A673 (cell line): Measurements from ENCODE around the gene CHRNE.

Experiments used
- CTCF ChIP-seq: fragments of 300-800, 200-600 bp; sonication (generic); conservative IDR thresholded peaks from 2 replicates; pipeline ENCODE4 v1.5.1; 2017; ENCODE audit warnings: low read depth, mild to moderate bottlenecking, antibody characterized with exemption, low read length, moderate library complexity, mixed read lengths
- EZH2 ChIP-seq: fragments of 200-600 bp; sonication (generic); IDR thresholded peaks from 2 replicates; pipeline ENCODE4 v1.6.1; 2017; ENCODE audit warnings: borderline replicate concordance, low read depth, mild to moderate bottlenecking, mixed read lengths, antibody characterized with exemption, low read length; ENCODE audit not compliant: poor library complexity, severe bottlenecking

GRCh38 chr17:4933646-4934045 lies 30.7 kb upstream of the CHRNE start:
- TF ChIP-seq CTCF, result no peak
- TF ChIP-seq EZH2, result no peak
